HG03103 (cell line): ENCODE measurements around the gene RNF6.

ENCODE experiments used
- ATAC-seq: cut with Tn5 transposase; IDR thresholded peaks from one replicate; pipeline ENCODE4 v1.9.1; 2021; ENCODE audit warnings: low read depth; ENCODE audit not compliant: unreplicated experiment

The RNF6 gene

DNA sequence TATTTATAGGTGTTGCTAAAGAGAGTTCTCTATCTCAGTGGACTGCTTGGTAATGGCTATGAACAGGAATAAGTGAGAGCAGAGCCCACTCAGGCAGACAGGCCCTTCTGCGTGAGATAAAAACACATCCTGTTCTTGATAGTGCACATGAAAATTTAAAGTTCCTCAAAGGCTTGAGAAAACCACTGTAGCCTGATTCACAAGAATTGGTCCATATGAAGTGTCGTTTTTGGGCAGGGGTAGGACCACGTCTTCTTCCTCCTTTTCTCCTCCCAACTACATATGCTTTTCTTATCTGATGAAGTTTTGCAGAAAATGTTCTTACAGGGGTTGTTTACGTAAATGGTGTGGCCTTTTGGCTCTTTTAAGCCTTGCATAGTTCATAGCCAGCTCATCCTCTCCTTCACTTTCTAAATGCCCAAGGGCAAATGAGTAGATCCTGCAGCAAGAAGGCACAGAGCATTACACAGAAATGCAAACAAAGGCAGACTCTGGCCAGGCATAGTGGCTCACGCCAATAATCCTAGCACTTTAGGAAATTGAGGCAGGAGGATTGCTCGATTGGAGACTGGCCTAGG, 53.8 kb downstream of the RNF6 start:
- no peak for ATAC-seq

GRCh38 chr13:26163812-26164211, 58.3 kb downstream of the RNF6 start:
- ATAC-seq, result no peak
